ENCODE measurements around the gene COX5A. TPM values are rescaled to one million over a fixed set of nuclear protein-coding genes. Genes with fewer than 3 reads are reported as not detected.
"Not testable (repeated sequence)": the region's sequence is repeated elsewhere in the genome, so short reads cannot be mapped to it uniquely, and the experiment has no call there.

The COX5A gene
- total RNA-seq, 2 donors from 2014 or later: 243 to 279 TPM

- Histone ChIP-seq H3K9me3 (ENCODE audit: control insufficient read depth, low read length) (no peaks in the 10 kb centered on the region), H3K4me1 (ENCODE audit: control insufficient read depth, insufficient read depth, low read length) (peaks cover 10% of the 10 kb centered on the region), H3K4me3 (ENCODE audit: low read length) (no peak overlapping the region), H3K9ac (ENCODE audit: extremely low read depth, low read length, poor library complexity, severe bottlenecking) (no peak overlapping the region), H3K27me3 (ENCODE audit: control insufficient read depth, insufficient read depth, low read length, poor library complexity, severe bottlenecking) (peaks cover 1% of the 10 kb centered on the region), H3K36me3 (ENCODE audit: control insufficient read depth, insufficient read depth, low read length) (no peaks in the 10 kb centered on the region), H3K27ac (ENCODE audit: low read depth, low read length) (no peak overlapping the region)
- Mint-ChIP-seq H3K36me3 (ENCODE audit: low read depth) (no peaks in the 10 kb centered on the region), H3K27ac (peak overlapping the region; percentile 62), H3K27me3 (ENCODE audit: insufficient read depth) (peaks cover 10% of the 10 kb centered on the region), H3K4me3 (no peak overlapping the region), H3K9me3 (no peaks in the 10 kb centered on the region), H3K4me1 (peaks cover 25% of the 10 kb centered on the region)
- 47 to 55% methylated on average over 6 to 7 of the region's 7 CpGs for WGBS, 2 experiments (ENCODE audit: insufficient coverage in 1 of 2, insufficient read length in 1 of 2)
- peak; percentile 97 for DNase-seq
- TF ChIP-seq CTCF (conservative IDR thresholded peaks at IDR 0.05): peak; percentile 97
These were observed 12.4 kb upstream of the COX5A start for GRCh38 chr15:74950078-74950908.

GRCh38 chr15:74937272-74937589, 642 bp downstream of the COX5A start:
- Mint-ChIP-seq H3K4me1 (no peaks in the 10 kb centered on the region), H3K27ac (peak overlapping the region; percentile 87), H3K27me3 (ENCODE audit: insufficient read depth) (peaks cover under 1% of the 10 kb centered on the region), H3K9me3 (no peaks in the 10 kb centered on the region), H3K4me3 (peak overlapping the region; percentile 79), H3K36me3 (ENCODE audit: low read depth) (peaks cover 4% of the 10 kb centered on the region)
- H3K4me3 ChIP-seq (ENCODE audit: low read length): peak overlapping the region; percentile 100
- H3K9me3 ChIP-seq (ENCODE audit: control insufficient read depth, low read length): no peaks in the 10 kb centered on the region
- peak overlapping the region; percentile 92 for H3K27ac ChIP-seq (ENCODE audit: low read depth, low read length)
- H3K27me3 ChIP-seq (ENCODE audit: control insufficient read depth, insufficient read depth, low read length, poor library complexity, severe bottlenecking): no peaks in the 10 kb centered on the region
- 0 to 1% methylated on average over 4 to 18 of the region's 18 CpGs for WGBS, 2 experiments (ENCODE audit: insufficient coverage in 1 of 2, insufficient read length in 1 of 2)
- no peak for TF ChIP-seq CTCF (conservative IDR thresholded peaks at IDR 0.05)
- H3K36me3 ChIP-seq (ENCODE audit: control insufficient read depth, insufficient read depth, low read length): peaks cover 13% of the 10 kb centered on the region
- peak overlapping the region; percentile 88 for H3K9ac ChIP-seq (ENCODE audit: extremely low read depth, low read length, poor library complexity, severe bottlenecking)
- no peak for DNase-seq
- H3K4me1 ChIP-seq (ENCODE audit: control insufficient read depth, insufficient read depth, low read length): no peaks in the 10 kb centered on the region

- DNase-seq: peak; percentile 91
- H3K9me3 Mint-ChIP-seq, H3K27ac Mint-ChIP-seq: not testable (repeated sequence)
These were observed 2.7 kb downstream of the COX5A start for GRCh38 chr15:74935193-74935592.

More at GRCh38 chr15:74935193-74935592, 2.7 kb downstream of the COX5A start:
- H3K4me3 ChIP-seq (ENCODE audit: low read length); H3K27me3 Mint-ChIP-seq (ENCODE audit: insufficient read depth); H3K27ac ChIP-seq (ENCODE audit: low read depth, low read length); H3K27me3 ChIP-seq (ENCODE audit: control insufficient read depth, insufficient read depth, low read length, poor library complexity, severe bottlenecking); H3K4me3 Mint-ChIP-seq; H3K9ac ChIP-seq (ENCODE audit: extremely low read depth, low read length, poor library complexity, severe bottlenecking); H3K4me1 Mint-ChIP-seq; H3K9me3 ChIP-seq (ENCODE audit: control insufficient read depth, low read length); H3K4me1 ChIP-seq (ENCODE audit: control insufficient read depth, insufficient read depth, low read length): not testable (repeated sequence)
- peak; percentile 64 for TF ChIP-seq CTCF (conservative IDR thresholded peaks at IDR 0.05)
- peaks cover 31% of the 10 kb centered on the region for H3K36me3 ChIP-seq (ENCODE audit: control insufficient read depth, insufficient read depth, low read length)
- WGBS, 2 experiments (ENCODE audit: insufficient coverage in 1 of 2, insufficient read length in 1 of 2): 92% methylated on average over 3 of the region's 3 CpGs; no CpG with 5 or more reads in 1 of the 2 experiments
- peaks cover 15% of the 10 kb centered on the region for H3K36me3 Mint-ChIP-seq (ENCODE audit: low read depth)
